Measurements from ENCODE around the gene ISCU.

- no peak for TF ChIP-seq EZH2 (IDR thresholded peaks at IDR 0.05)
- no peak for TF ChIP-seq POLR2AphosphoS5 (IDR thresholded peaks at IDR 0.05; ENCODE audit: borderline replicate concordance, low read depth, low read length)
- TF ChIP-seq FOXP2 (optimal IDR thresholded peaks at IDR 0.05; ENCODE audit: control extremely low read depth, extremely low read length, insufficient read depth): no peak
Observed at GRCh38 chr12:108610336-108610815, 48.0 kb downstream of the ISCU start.

All from SK-N-MC (cell line).